Esophagus muscularis mucosa (tissue), 4 donors: ENCODE data around the gene SPAG4. TPM values are rescaled to one million over a fixed set of nuclear protein-coding genes. Genes with fewer than 3 reads are reported as not detected.

Source experiments
- DNase-seq: peaks from one replicate; pipeline ENCODE4 v3.0.0-alpha.2; 2017; ENCODE audit errors: extremely low spot score
- H3K27ac ChIP-seq, 4 donors: fragments of 200-600 bp; sonication (generic); replicated peaks in 1 of 4; 1 replicate in 3 of 4; 2 replicates in 1 of 4; pipeline ENCODE4 v1.5.1; 2016 to 2019; ENCODE audit warnings: mild to moderate bottlenecking in 1 of 4
- H3K27me3 ChIP-seq, 4 donors: fragments of 200-600 bp; sonication (generic); one replicate each; pipeline versions ENCODE4 v1.5.1 to v1.6.0; 2016 to 2019
- H3K36me3 ChIP-seq, 4 donors: fragments of 200-600 bp; sonication (generic); one replicate each; pipeline ENCODE4 v1.5.1; 2016 to 2019
- H3K4me1 ChIP-seq, 4 donors: fragments of 200-600 bp; sonication (generic); one replicate each; pipeline ENCODE4 v1.5.1; 2016 to 2019
- H3K4me3 ChIP-seq, 4 donors: fragments of 200-600 bp; sonication (generic); 1 replicate in 2 of 4; 2 replicates in 2 of 4; pipeline ENCODE4 v1.5.1; 2016 to 2019; ENCODE audit warnings: mild to moderate bottlenecking in 4 of 4, moderate library complexity in 1 of 4
- H3K9me3 ChIP-seq, 4 donors: fragments of 200-600 bp; sonication (generic); 1 replicate in 3 of 4; 2 replicates in 1 of 4; pipeline ENCODE4 v1.5.1; 2016 to 2019
- CTCF ChIP-seq, 3 experiments: fragments of 200-600 bp in 2 of 3; fragments of 450-650 bp in 1 of 3; sonication (generic) in 2 of 3; IDR thresholded peaks; one replicate each; pipeline ENCODE4 v1.5.1; 2017 to 2019; ENCODE audit warnings: antibody characterized with exemption in 3 of 3, mild to moderate bottlenecking in 2 of 3, moderate library complexity in 1 of 3
- EP300 ChIP-seq: sonication (generic); formaldehyde crosslinking; IDR thresholded peaks from one replicate; pipeline ENCODE4 v1.6.1; 2017; ENCODE audit warnings: antibody characterized with exemption
- POLR2A ChIP-seq: fragments of 450-650 bp; IDR thresholded peaks from one replicate; pipeline ENCODE4 v1.6.1; 2017; ENCODE audit warnings: antibody characterized with exemption, moderate library complexity, mild to moderate bottlenecking, low read depth
- POLR2AphosphoS5 ChIP-seq, 2 donors: sonication (generic); formaldehyde crosslinking; IDR thresholded peaks; one replicate each; pipeline ENCODE4 v1.6.1; 2017; ENCODE audit warnings: antibody characterized with exemption in 2 of 2
- WGBS: methylation state at CpG from one replicate; pipeline ENCODE4 v1.1.5; 2018; 5-methylcytosine and 5-hydroxymethylcytosine counted together
- intact Hi-C: fragments of 100-400 bp; cut with DNase I; formaldehyde crosslinking; loops from one replicate; pipeline ENCODE4 v1.15.1; 2023
- total RNA-seq, 4 donors: library from RNA; depleted of rRNA; stranded (reverse); fragments of >200 nt; gene quantifications; one replicate each; pipeline versions ENCODE4 v1.1.0 to v1.2.1, GENCODE V29; 2016

Gene SPAG4
- total RNA-seq, 4 donors from 2014 or later = 2.6 to 5.0 (median 2.9) TPM

DNA sequence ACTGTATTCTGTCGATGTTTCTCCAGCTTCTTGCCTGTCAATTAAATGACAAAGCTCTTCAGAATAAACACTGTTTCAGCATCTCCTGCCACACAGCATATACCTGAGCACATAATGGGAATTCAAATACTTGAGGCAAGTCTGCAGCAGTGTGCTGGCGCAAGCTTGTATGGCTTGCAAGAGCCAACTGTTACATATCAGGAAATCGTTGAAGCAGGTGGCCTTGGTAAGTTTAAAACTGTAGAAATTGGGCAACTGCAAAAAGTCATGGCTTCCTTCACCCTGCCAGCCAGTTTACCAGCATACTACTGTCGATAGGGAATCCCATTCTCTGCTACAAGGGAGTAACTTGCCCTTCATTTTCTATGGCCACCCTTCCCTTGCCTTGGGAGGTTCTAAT is 26.1 kb downstream of the SPAG4 start:
- Histone ChIP-seq H3K27ac (no peak overlapping the region), H3K4me1 (peaks cover 0 to 21% (median 14%) of the 10 kb centered on the region in 4 donors), H3K27me3 (no peaks in the 10 kb centered on the region), H3K36me3 (no peaks in the 10 kb centered on the region), H3K9me3 (no peaks in the 10 kb centered on the region), H3K4me3 (no peak overlapping the region)
- intact Hi-C loops = no loop called here
- 88% methylated on average over 4 of the region's 4 CpGs for WGBS
- DNase-seq = no peak
- no peak for TF ChIP-seq POLR2AphosphoS5 (IDR thresholded peaks at IDR 0.05)
- no peak for TF ChIP-seq CTCF (IDR thresholded peaks at IDR 0.05)
- no peak for TF ChIP-seq POLR2A
- no peak for TF ChIP-seq EP300

DNA sequence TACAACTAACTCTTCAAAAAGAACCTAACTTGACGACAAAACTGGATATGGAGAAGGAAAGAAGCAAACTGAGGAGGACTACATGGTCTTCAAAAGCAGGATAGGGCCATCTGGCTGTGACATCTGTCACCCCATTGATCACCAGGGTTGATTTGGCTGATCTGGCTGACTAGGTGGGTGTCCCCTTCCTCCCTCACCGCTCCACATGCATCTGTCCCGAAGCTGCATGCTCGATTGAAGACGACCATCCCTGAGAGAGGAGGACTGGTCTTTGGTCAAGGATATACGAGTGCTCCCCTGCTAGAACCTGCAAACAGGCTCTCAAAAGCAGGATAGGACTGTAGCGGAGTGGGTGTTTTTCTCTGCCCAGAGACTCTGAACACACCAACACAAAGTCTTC is 27.4 kb downstream of the SPAG4 start:
- peaks cover 0 to 20% (median 11%) of the 10 kb centered on the region in 4 donors for H3K4me1 ChIP-seq

GRCh38 chr20:35644806-35645205 is 29.2 kb downstream of the SPAG4 start:
- WGBS = 94% methylated on average over 2 of the region's 2 CpGs
- Histone ChIP-seq H3K27ac (no peak overlapping the region), H3K27me3 (no peaks in the 10 kb centered on the region), H3K4me3 (no peak overlapping the region), H3K9me3 (no peaks in the 10 kb centered on the region), H3K4me1 (peaks cover 0 to 32% (median 23%) of the 10 kb centered on the region in 4 donors), H3K36me3 (no peaks in the 10 kb centered on the region)
- DNase-seq = peak; percentile 47
- TF ChIP-seq POLR2AphosphoS5 (IDR thresholded peaks at IDR 0.05) (no peak), POLR2A (no peak), CTCF (IDR thresholded peaks at IDR 0.05) (no peak), EP300 (no peak)
- intact Hi-C loops = no loop called here

More for the DNA sequence above, 27.4 kb downstream of the SPAG4 start:
- Histone ChIP-seq H3K4me3 (no peak overlapping the region), H3K9me3 (no peaks in the 10 kb centered on the region), H3K36me3 (no peaks in the 10 kb centered on the region), H3K27ac (no peak overlapping the region), H3K27me3 (no peaks in the 10 kb centered on the region)
- intact Hi-C loops = no loop called here
- peak; percentile 66 for DNase-seq
- WGBS = 94% methylated on average over 4 of the region's 7 CpGs
- no peak for TF ChIP-seq EP300

DNA sequence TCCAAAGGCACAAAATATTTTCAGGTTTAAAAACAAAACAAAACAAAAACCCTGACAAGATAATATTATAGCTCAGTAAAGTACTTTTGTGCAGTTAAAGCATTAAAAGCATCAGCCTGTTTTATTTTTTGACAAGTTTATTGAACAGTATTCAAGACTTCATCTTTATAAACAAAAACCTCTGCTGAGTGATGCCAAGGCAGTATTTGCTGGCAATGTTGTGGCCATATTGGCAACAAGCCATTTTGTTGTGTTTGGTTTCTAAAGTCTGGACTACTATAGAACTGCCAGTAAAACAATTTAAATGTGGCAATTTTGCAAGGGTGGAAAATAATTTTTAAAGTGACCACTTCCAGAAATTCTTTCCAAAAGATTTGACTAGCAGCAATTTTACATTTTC is 33.2 kb downstream of the SPAG4 start:
- H3K27ac ChIP-seq = peak overlapping the region in 1 of 4 donors; percentile 9
- intact Hi-C loops = no loop called here
- TF ChIP-seq POLR2AphosphoS5 (IDR thresholded peaks at IDR 0.05) (no peak), POLR2A (no peak), EP300 (no peak), CTCF (IDR thresholded peaks at IDR 0.05) (no peak)
- H3K9me3 ChIP-seq = no peaks in the 10 kb centered on the region
- H3K4me3 ChIP-seq = no peak overlapping the region
- DNase-seq = peak; percentile 26
- no peaks in the 10 kb centered on the region for H3K27me3 ChIP-seq
- peaks cover 2 to 16% (median 16%) of the 10 kb centered on the region in 4 donors for H3K36me3 ChIP-seq
- peaks cover 13 to 64% (median 50%) of the 10 kb centered on the region in 4 donors for H3K4me1 ChIP-seq

DNA sequence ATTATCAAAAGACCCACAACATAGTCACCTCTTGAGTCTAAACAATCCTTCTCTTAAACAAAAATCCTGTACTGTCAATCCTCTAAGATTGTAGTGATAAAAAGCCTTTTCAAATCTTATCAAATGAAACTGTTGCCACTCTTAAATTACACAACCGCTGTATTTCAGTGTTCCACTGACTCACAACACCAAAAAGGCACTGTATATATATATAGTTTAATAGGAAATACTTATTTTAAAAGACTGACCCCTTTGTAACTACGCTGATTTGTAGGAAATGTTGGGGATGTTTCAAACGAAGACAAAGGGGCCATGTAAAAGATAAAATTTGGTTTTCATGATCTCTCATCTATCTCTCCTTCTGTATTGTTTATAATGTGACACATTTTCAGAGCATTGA is 35.0 kb downstream of the SPAG4 start:
- no peak overlapping the region for H3K4me3 ChIP-seq
- TF ChIP-seq POLR2AphosphoS5 (IDR thresholded peaks at IDR 0.05) (no peak), EP300 (no peak), POLR2A (no peak), CTCF (IDR thresholded peaks at IDR 0.05) (no peak)
- H3K9me3 ChIP-seq = no peaks in the 10 kb centered on the region
- intact Hi-C loops = no loop called here
- peak overlapping the region in 3 of 4 donors; percentile 1 to 28 (median 14) for H3K27ac ChIP-seq
- H3K4me1 ChIP-seq = peaks cover 13 to 57% (median 49%) of the 10 kb centered on the region in 4 donors
- 63% methylated on average over 3 of the region's 3 CpGs for WGBS
- peaks cover 4 to 31% (median 29%) of the 10 kb centered on the region in 4 donors for H3K36me3 ChIP-seq
- no peak for DNase-seq
- no peaks in the 10 kb centered on the region for H3K27me3 ChIP-seq
